ENCODE measurements around the gene TRMT61B. TPM values are rescaled to one million over a fixed set of nuclear protein-coding genes. Genes with fewer than 3 reads are reported as not detected.

The TRMT61B gene
- total and polyA plus RNA-seq, 2 of the 13 experiments (the other 11 are each of a cell fraction or from before 2014, with no cell fraction given) = 19.7 to 23.5 TPM

- TF ChIP-seq ZNF142 (CRISPR knock-in tag; IDR thresholded peaks at IDR 0.05) = peak; percentile 88
- peak; percentile 68; the same call in 1 of the 2 replicates for TF ChIP-seq SMYD3 (CRISPR knock-in tag; IDR thresholded peaks at IDR 0.05)
- peak; percentile 99 for TF ChIP-seq ELF3 (CRISPR knock-in tag; IDR thresholded peaks at IDR 0.05)
- TF ChIP-seq ZBTB14 (CRISPR knock-in tag; IDR thresholded peaks at IDR 0.05) = no peak
- TF ChIP-seq RBFOX2 (IDR thresholded peaks at IDR 0.05; ENCODE audit: low read depth, low read length) = peak; percentile 100
- no peak for TF ChIP-seq MAFK (conservative IDR thresholded peaks at IDR 0.05 in 1 of 2, IDR thresholded peaks at IDR 0.05 in 1 of 2; ENCODE audit: low read length in 2 of 2)
- 0 out of 2 replicates have a peak, but pooled peaks have one; percentile 54 for TF ChIP-seq ZNF616 (CRISPR knock-in tag; IDR thresholded peaks at IDR 0.05; ENCODE audit: low read depth)
- no peak for TF ChIP-seq ZNF557 (CRISPR knock-in tag; IDR thresholded peaks at IDR 0.05)
- no peak for TF ChIP-seq ZFP37 (CRISPR knock-in tag; IDR thresholded peaks at IDR 0.05; ENCODE audit: borderline replicate concordance)
- TF ChIP-seq LBX2 (CRISPR knock-in tag; IDR thresholded peaks at IDR 0.05; ENCODE audit: borderline replicate concordance) = peak; percentile 71; the same call in 1 of the 2 replicates
- TF ChIP-seq REXO4 (CRISPR knock-in tag; IDR thresholded peaks at IDR 0.05; ENCODE audit: borderline replicate concordance) = no peak; the same call in 1 of the 2 replicates
- TF ChIP-seq ZNF468 (CRISPR knock-in tag; IDR thresholded peaks at IDR 0.05) = peak; percentile 85; the same call in 1 of the 2 replicates
- TF ChIP-seq KLF15 (CRISPR knock-in tag; IDR thresholded peaks at IDR 0.05; ENCODE audit: borderline replicate concordance) = no peak
- peak; percentile 100 for TF ChIP-seq MAX (IDR thresholded peaks at IDR 0.05)
- peak; percentile 89 for TF ChIP-seq ZNF674 (CRISPR knock-in tag; IDR thresholded peaks at IDR 0.05; ENCODE audit: low read depth)
- TF ChIP-seq YEATS2 (CRISPR knock-in tag; IDR thresholded peaks at IDR 0.05; ENCODE audit: borderline replicate concordance) = peak; percentile 96
- no peak for TF ChIP-seq PBX2 (CRISPR knock-in tag; IDR thresholded peaks at IDR 0.05)
- no peak for TF ChIP-seq U2AF2 (IDR thresholded peaks at IDR 0.05; ENCODE audit: low read depth, low read length)
- no peak for TF ChIP-seq ZBTB37 (CRISPR knock-in tag; IDR thresholded peaks at IDR 0.05)
Observed at GRCh38 chr2:28894470-28895188, 24.5 kb upstream of the TRMT61B start, which contains the start of gene WDR43 (continued).
